Fibroblast of skin of right quadriceps (primary cell): ENCODE data around the gene MRC2.
"Not testable (repeated sequence)": the region's sequence is repeated elsewhere in the genome, so short reads cannot be mapped to it uniquely, and the experiment has no call there.

Experiments used
- DNase-seq: peaks from one replicate; pipeline ENCODE4 v3.0.0-alpha.2; 2013

MRC2 gene

DNA sequence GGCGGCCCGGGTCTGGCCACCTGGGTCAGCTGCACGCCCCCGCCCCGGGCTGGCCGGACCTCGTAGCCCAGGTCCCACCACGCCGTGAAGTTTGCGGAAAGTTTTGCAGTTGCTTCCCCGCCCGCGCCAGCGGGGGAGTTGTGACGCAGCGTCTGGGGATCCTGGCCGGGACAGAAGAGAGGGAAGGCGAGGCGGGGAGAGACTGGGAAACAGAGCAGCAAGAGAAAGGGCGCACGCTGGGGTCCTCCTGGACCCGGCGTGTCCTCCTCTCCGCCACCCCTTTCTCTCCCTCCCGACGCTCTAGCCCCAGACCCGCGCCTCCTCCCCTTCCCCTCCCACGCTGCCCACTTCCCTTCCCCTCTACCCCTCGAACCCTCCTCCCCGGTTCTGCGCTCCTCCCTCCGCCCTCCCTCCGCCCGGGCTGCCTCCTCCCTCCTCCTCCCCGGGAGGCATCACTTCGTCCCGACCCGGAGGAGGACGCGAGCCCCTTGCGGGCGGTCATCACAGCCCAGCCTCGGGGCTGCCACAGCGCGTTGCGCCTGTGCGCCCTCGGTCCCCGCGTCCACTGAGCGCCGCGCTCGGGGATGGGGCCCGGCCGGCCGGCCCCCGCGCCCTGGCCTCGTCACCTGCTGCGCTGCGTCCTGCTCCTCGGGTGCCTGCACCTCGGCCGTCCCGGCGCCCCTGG is at the start of gene MRC2:
TSS of gene MRC2 (plus strand) at position 452 of the 685 bp plus-strand sequence. CDS start at position 585, 133 bp downstream.
- peak; percentile 82 for DNase-seq

DNA sequence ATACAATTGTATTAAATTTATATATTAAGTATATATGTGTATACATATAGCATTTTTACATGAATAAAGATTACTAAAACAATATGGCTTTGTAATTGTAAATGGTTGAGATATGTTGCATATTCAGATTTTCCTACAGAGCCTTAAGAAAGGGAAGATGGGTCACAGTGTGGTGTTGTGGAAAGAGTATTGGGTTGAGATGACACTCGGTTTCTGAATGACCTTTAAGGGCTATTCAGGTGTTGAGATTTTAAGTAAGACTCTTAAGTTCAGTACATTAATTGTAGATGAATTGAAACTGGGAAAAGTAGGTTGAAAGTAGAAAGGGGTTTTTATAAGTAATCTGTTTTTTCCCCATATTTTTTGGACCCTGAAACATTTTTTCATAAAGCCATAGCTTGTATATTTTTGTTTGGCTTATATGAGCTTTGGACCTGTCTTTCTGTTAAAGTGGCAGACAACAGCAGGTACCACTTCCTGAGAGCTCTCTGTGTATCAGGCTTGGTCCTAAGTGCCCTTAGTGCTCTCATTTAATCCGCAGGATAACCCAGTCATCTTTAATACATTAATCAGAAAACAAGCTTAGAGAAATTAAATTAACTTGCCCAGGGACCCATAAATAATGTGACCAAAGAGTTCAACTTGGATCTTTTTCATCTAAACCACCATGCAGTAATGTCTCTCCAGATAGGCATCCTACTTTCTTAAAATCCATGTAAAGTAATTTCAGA is 48.5 kb upstream of the MRC2 start:
- DNase-seq, result no peak

GRCh38 chr17:62580947-62581346 is 46.5 kb upstream of the MRC2 start:
- no peak for DNase-seq

GRCh38 chr17:62581764-62582163 is 45.7 kb upstream of the MRC2 start:
- DNase-seq, result peak; percentile 39

GRCh38 chr17:62587554-62587953 is 39.9 kb upstream of the MRC2 start:
- DNase-seq, result no peak

DNA sequence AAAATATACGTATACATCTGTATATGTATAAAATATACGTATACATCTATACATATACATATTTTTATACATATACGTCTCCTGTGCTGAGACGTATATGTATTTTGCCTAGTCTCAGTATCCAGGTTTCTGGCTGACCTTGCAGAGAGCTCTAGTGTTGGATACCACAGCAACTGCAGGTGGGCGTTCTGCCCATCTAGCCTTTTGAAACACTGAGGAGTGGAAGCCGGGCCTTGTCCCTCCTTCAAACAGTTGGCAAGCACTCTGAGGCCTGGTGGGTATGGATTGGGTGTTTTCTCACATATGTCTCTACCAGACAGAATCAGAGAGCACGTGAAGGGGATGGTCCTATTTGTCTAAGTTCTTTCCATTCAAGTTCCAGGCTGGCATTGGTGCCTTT is 39.4 kb upstream of the MRC2 start:
- no peak for DNase-seq

- no peak for DNase-seq
Observed at GRCh38 chr17:62591333-62591732, 36.1 kb upstream of the MRC2 start.

- not testable (repeated sequence) for DNase-seq
Observed at GRCh38 chr17:62591822-62592221, 35.6 kb upstream of the MRC2 start.

- DNase-seq, result peak; percentile 15
Observed at GRCh38 chr17:62592341-62593099, 35.0 kb upstream of the MRC2 start.

GRCh38 chr17:62595484-62595883 is 32.0 kb upstream of the MRC2 start:
- no peak for DNase-seq

- DNase-seq, result no peak
Observed at GRCh38 chr17:62596662-62597061, 30.8 kb upstream of the MRC2 start.

DNA sequence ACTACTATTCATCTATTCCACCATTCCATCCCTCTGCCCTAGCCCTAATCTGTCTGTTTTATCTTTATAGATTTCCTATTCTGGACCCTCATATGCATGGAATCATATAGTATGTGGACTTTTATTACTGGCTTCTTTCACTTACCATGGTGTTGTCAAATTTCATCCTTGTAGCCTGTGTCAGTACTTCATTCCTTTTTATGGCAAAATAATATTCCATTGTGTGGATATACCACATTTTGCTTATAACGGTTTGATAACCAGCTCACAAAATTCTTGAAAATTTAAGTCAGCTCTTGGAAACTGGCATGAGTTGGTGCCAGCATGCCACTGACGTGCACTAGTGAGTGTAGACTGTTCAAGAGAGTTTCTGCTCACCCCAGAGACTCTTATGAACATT is 30.3 kb upstream of the MRC2 start:
- no peak for DNase-seq

DNA sequence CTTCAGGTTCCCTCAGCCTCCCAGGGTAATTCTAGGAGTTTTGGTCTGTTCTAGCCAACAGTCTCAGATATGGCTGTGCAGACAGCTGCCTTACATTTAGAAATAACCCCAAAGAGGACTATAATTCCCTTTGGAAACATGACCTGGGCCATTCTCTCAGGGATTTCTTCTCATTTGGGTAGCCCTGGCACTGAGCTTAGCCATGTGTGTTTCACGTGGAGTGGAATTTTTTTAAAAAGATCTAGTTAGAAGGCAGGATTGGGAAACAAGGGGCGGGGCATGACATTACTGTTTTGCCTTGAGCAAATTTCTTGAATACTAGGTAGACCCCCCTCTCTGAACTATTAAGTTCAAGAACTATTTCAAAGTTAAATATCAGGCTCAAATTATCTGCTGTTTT is 29.6 kb upstream of the MRC2 start:
- no peak for DNase-seq

DNA sequence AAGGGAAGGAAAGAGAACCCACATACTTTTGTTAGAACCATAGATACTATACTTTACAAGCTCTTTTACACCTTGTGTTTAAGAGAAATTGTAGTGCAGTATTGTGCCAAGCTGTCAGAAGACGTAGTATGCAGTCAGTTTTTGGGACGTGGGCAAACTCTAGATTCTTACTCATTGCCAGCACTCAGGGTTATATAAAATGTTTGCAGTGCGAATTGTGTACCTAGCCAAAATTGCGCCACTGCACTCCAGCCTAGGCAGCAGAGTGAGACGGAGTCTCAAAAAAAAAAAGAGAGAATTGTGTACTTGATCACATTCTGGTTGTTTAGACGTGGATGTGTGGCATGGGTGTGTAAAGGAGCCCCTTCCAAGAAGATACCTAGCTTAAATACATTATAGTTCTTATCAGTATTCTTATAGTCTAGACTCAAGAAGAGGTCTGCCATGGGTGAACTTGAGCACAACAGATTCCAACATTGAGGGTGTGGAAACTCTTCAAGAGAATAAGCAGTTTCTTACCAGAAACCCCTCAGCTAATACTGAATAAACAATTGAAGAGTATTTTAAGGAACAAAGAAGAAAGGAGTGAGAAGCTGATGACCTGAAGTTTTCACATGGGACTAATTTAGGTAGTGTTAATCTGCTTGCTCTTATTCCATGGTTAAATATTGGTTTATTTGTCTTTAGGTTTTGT is 27.4 kb upstream of the MRC2 start:
- DNase-seq, result no peak

DNA sequence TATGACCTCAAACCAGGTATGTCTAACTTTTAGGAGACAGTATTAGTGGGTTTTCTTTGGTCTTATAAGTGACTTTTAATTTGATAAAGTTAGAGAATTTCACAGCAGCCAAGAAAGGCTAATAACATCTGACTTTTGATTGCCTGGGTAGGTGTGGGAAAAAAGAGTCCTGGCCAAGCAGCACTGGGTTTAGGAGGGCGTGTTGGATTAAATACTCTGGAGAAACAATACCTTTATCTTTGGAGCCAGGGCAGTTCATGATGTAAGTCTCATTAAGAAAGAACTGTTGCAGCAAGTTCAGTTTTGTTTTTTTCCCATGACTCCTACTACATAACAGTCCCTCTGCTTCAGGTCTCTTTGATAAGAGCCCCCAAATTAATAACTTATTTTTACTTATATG is 26.7 kb upstream of the MRC2 start:
- DNase-seq, result no peak

- DNase-seq, result no peak
Observed at GRCh38 chr17:62601471-62601870, 26.0 kb upstream of the MRC2 start.

DNA sequence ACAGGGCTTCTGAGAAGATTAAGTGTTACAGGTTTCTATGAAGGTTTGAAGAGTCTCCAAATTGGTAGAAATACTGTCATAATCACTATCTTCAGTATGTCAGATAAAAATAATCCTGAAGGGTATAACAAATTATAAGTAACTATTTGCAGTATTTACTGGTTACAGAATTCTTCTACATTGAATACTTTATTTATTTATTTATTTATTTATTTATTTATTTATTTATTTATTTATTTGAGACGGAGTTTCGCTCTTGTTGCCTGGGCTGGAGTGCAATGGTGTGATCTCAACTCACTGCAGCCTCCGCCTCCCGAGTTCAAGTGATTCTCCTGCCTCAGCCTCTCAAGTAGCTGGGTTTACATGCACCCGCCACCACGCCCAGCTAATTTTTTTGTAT is 23.7 kb upstream of the MRC2 start:
- not testable (repeated sequence) for DNase-seq

DNA sequence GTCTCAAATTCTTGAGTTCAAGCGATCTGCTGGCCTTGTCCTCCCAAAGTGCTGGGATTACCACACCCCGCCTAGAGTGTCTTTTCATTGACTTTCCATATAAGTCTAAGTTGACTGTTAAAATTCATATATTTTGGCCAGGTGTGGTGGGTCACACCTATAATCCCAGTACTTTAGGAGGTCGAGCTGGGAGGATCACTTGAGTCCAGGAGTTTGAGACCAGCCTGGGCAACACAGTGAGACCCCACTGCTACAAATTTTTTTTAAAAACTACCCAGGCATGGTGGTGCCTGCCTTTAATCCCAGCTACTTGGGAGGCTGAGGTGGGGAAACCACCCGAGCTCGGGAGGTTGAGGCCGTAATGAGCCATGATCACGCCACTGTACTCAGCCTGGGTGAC is 21.9 kb upstream of the MRC2 start:
- no peak for DNase-seq

- DNase-seq, result no peak
Observed at GRCh38 chr17:62611292-62611691, 16.2 kb upstream of the MRC2 start.

DNA sequence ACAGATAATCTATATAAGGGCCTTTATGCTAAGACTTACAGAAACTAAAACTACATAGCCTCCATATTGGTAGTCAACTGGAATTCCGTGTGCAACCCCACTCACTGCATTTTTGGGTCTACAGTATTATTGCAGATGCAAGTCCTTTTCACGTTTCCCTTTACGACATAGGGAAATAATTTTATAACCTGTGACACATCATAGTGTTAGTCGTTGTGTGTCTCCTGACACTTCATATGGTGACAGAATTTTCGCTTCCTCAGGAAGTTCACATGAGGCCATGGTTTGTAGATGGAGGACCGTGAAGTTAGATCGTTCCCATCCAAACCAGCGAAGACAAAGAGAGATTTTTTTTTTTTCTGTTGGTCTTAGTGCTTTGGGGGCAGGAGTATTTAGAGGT is 15.7 kb upstream of the MRC2 start:
- DNase-seq, result no peak

DNA sequence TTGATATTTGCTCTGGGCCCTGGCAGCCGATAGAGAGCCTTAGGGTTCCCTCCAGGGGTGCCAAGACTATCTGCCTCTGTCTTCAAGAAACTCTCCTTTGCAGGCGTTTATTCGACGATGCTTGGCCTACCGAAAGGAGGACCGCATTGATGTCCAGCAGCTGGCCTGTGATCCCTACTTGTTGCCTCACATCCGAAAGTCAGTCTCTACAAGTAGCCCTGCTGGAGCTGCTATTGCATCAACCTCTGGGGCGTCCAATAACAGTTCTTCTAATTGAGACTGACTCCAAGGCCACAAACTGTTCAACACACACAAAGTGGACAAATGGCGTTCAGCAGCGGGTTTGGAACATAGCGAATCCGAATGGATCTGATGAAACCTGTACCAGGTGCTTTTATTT is 15.2 kb upstream of the MRC2 start:
- DNase-seq, result not testable (repeated sequence)

DNA sequence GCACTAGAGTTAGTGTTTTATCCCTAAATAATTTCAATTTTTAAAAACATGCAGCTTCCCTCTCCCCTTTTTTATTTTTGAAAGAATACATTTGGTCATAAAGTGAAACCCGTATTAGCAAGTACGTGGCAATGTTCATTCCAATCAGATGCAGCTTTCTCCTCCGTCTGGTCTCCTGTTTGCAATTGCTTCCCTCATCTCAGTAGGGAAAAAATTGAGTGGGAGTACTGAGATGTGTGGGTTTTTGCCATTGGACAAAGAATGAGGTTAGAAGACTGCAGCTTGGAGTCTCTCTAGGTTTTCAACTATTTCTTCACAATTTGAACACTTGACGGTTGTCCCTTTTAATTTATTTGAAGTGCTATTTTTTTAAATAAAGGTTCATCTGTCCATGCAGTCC is 14.4 kb upstream of the MRC2 start:
- DNase-seq, result peak; percentile 49

- DNase-seq, result peak; percentile 95
Observed at GRCh38 chr17:62614142-62614541, 13.3 kb upstream of the MRC2 start.
